Cardiac fibroblast (primary cell): Measurements from ENCODE around the gene FUT7.
A peak's percentile ranks its signal among the peaks of the same experiment; 100 is the strongest.

ENCODE experiments used
- DNase-seq, 2 donors: peaks; one replicate each; pipeline versions ENCODE4 v3.0.0 to v3.0.0-alpha.2; 2010; ENCODE audit warnings: low read depth in 2 of 2
- H3K4me3 ChIP-seq, 2 donors: replicated peaks in 1 of 2; 1 replicate in 1 of 2; 2 replicates in 1 of 2; pipeline ENCODE4 v1.5.1; 2011; ENCODE audit warnings: low read depth in 2 of 2, low read length in 2 of 2, mild to moderate bottlenecking in 2 of 2, moderate library complexity in 1 of 2
- TF ChIP-seq, protein P1 (sequence below): IDR thresholded peaks from one replicate; pipeline ENCODE4 v1.5.1; 2011; ENCODE audit warnings: low read depth, mild to moderate bottlenecking, low read length, inconsistent platforms

FUT7 gene

DNA sequence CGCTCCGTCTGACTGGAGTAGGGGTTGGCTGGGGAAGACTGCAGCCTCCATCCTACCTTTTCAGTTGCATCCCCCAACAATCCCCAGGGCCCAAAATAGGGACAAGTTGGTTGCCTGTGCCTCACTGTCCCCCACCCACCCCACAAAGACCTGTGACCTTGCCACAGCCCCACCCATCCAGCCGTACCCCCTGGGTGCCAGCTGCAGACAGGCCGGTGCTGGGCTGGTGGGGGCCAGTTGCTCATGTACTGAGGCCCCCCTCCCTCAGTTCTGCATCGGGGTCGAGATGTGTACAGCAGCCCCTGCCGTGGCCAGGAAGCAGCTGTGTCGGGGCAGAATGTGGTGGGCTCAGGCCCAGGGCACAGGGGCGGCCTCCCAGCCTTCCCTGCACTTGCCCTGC, 48.7 kb downstream of the FUT7 start:
- DNase-seq: no peak
- H3K4me3 ChIP-seq: no peak overlapping the region
- TF ChIP-seq, protein P1, sequence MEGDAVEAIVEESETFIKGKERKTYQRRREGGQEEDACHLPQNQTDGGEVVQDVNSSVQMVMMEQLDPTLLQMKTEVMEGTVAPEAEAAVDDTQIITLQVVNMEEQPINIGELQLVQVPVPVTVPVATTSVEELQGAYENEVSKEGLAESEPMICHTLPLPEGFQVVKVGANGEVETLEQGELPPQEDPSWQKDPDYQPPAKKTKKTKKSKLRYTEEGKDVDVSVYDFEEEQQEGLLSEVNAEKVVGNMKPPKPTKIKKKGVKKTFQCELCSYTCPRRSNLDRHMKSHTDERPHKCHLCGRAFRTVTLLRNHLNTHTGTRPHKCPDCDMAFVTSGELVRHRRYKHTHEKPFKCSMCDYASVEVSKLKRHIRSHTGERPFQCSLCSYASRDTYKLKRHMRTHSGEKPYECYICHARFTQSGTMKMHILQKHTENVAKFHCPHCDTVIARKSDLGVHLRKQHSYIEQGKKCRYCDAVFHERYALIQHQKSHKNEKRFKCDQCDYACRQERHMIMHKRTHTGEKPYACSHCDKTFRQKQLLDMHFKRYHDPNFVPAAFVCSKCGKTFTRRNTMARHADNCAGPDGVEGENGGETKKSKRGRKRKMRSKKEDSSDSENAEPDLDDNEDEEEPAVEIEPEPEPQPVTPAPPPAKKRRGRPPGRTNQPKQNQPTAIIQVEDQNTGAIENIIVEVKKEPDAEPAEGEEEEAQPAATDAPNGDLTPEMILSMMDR: no peak

DNA sequence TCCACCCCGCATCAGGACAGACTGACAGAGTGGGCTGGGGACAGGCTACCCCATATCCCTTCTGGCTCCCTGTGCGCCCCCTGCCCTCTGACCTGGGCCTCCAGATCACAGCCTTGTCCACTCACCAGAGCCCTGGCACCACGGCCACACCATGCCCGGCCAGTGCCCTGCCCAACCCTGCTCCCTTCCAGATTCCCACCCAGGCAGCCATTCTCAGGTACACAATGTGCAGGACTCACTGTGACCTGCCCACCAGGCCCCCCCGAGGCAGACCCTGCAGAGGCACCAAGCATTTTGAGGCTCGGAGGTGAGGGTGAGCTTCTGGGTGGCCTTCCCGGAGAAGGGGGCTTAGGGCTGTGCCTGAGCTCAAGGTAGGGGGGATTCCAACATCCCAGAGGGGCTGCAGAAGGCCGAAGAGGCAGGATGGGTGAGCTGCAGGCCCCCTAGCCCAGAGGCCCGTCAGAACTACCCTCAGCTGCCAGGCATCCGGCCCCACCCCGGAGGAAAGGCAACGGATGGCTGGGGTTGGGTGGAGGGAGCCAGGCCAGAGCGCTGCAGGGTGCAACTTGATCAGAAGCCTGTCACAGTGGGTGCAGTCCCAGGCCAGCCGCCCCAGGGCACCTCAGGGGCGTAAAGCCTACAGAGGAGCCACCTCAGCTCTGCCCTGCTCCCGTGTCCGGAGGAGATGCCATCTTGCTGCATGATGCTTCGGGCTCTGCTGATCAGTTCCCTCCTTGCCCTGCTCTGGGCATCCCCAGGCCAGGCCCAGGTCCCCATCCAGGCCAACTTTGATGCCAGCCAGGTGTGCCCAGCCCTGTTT, 49.4 kb downstream of the FUT7 start, which contains the start of gene LCNL1:
Gene LCNL1, plus strand, starts transcription at position 762 of the 820 bp plus-strand sequence. CDS start 594 bp downstream, outside the sequence.
- TF ChIP-seq, protein P1: no peak
- H3K4me3 ChIP-seq: no peak within 1 kb of the TSS
- DNase-seq: no peak

- H3K4me3 ChIP-seq: no peak overlapping the region
- TF ChIP-seq, protein P1: no peak
- peak in 1 of 2 donors; percentile 13 for DNase-seq
Observed at GRCh38 chr9:136981588-136982231, 50.2 kb downstream of the FUT7 start.

GRCh38 chr9:136980669-136981478, 51.0 kb downstream of the FUT7 start:
- H3K4me3 ChIP-seq: no peak overlapping the region
- TF ChIP-seq, protein P1: no peak
- DNase-seq: no peak
